NB4 (cell line): ENCODE data around the gene THBS3.
"Not testable (repeated sequence)": the region's sequence is repeated elsewhere in the genome, so short reads cannot be mapped to it uniquely, and the experiment has no call there.

Experiments used
- DNase-seq: peaks from one replicate; pipeline ENCODE4 v3.0.0; 2010; ENCODE audit warnings: low read depth
- H3K4me3 ChIP-seq: one replicate; pipeline ENCODE4 v1.5.1; 2011; ENCODE audit warnings: mild to moderate bottlenecking, low read depth, low read length, moderate library complexity
- CTCF ChIP-seq: IDR thresholded peaks from one replicate; pipeline ENCODE4 v1.5.1; 2012; ENCODE audit warnings: low read depth, low read length
- MAX ChIP-seq: IDR thresholded peaks from 2 replicates; pipeline ENCODE4 v1.6.1; 2011; ENCODE audit warnings: low read depth, low read length
- MYC ChIP-seq: IDR thresholded peaks from 2 replicates; pipeline ENCODE4 v1.6.1; 2011; ENCODE audit warnings: low read depth, low read length
- POLR2A ChIP-seq: IDR thresholded peaks from 2 replicates; pipeline ENCODE4 v1.6.1; 2011; ENCODE audit warnings: mild to moderate bottlenecking; ENCODE audit not compliant: insufficient read length; ENCODE audit errors: extremely low read depth

Gene THBS3

GRCh38 chr1:155241069-155241679 is 33.5 kb upstream of the THBS3 start:
- peak overlapping the region; percentile 70 for H3K4me3 ChIP-seq
- no peak for TF ChIP-seq CTCF
- TF ChIP-seq MAX, result peak; percentile 95
- TF ChIP-seq MYC, result peak; percentile 47
- TF ChIP-seq POLR2A, result no peak
- DNase-seq, result peak; percentile 86

GRCh38 chr1:155236451-155236850 is 28.8 kb upstream of the THBS3 start:
- DNase-seq, result peak; percentile 70
- TF ChIP-seq MYC (no peak), CTCF (no peak), POLR2A (no peak), MAX (no peak)
- H3K4me3 ChIP-seq, result no peak overlapping the region

- not testable (repeated sequence) for DNase-seq, H3K4me3 ChIP-seq
Observed at GRCh38 chr1:155235375-155235774, 27.7 kb upstream of the THBS3 start.

GRCh38 chr1:155233502-155233901 is 25.8 kb upstream of the THBS3 start:
- DNase-seq, H3K4me3 ChIP-seq: not testable (repeated sequence)

GRCh38 chr1:155232001-155232978 is 24.6 kb upstream of the THBS3 start:
- DNase-seq, result not testable (repeated sequence)

GRCh38 chr1:155231302-155231701 is 23.6 kb upstream of the THBS3 start:
- not testable (repeated sequence) for DNase-seq

More at GRCh38 chr1:155232001-155232978, 24.6 kb upstream of the THBS3 start:
- H3K4me3 ChIP-seq, result not testable (repeated sequence)

GRCh38 chr1:155228096-155228427 is 20.4 kb upstream of the THBS3 start:
- no peak for DNase-seq
- TF ChIP-seq CTCF, result no peak
- no peak for TF ChIP-seq MAX
- TF ChIP-seq POLR2A, result no peak
- TF ChIP-seq MYC, result no peak
- H3K4me3 ChIP-seq, result peak overlapping the region; percentile 69

More at GRCh38 chr1:155231302-155231701, 23.6 kb upstream of the THBS3 start:
- not testable (repeated sequence) for H3K4me3 ChIP-seq

GRCh38 chr1:155227261-155228095 is 19.8 kb upstream of the THBS3 start:
- peak overlapping the region; percentile 95 for H3K4me3 ChIP-seq
- TF ChIP-seq MAX (peak; percentile 52; the same call in 1 of the 2 replicates), POLR2A (peak; percentile 85), CTCF (no peak), MYC (peak; percentile 64; the same call in 1 of the 2 replicates)
- peak; percentile 99 for DNase-seq
